HFFc6 (cell line): ENCODE measurements around the gene YPEL4. TPM values are rescaled to one million over a fixed set of nuclear protein-coding genes. Genes with fewer than 3 reads are reported as not detected.

ENCODE experiments used
- DNase-seq: peaks from one replicate; pipeline ENCODE4 v3.0.0-alpha.2; 2018
- H3K27ac Mint-ChIP-seq: 2 replicates; pipeline ENCODE4 v1.8.0; 2020; ENCODE audit warnings: mild to moderate bottlenecking, mixed read lengths
- H3K27me3 Mint-ChIP-seq: 2 replicates; pipeline ENCODE4 v1.8.0; 2021; ENCODE audit warnings: mild to moderate bottlenecking, moderate library complexity, mixed read lengths; ENCODE audit not compliant: insufficient read depth
- H3K36me3 Mint-ChIP-seq: 2 replicates; pipeline ENCODE4 v1.8.0; 2021; ENCODE audit warnings: low read depth, mixed read lengths
- H3K4me1 Mint-ChIP-seq: 2 replicates; pipeline ENCODE4 v1.8.0; 2020; ENCODE audit warnings: low read depth, mixed read lengths
- H3K4me3 Mint-ChIP-seq: 2 replicates; pipeline ENCODE4 v1.8.0; 2020; ENCODE audit warnings: mild to moderate bottlenecking, moderate library complexity, mixed read lengths
- H3K9me3 Mint-ChIP-seq: 2 replicates; pipeline ENCODE4 v1.8.0; 2020; ENCODE audit warnings: mild to moderate bottlenecking, mixed read lengths
- CTCF ChIP-seq: fragments of 200-600 bp; sonication (generic); IDR thresholded peaks from 2 replicates; pipeline ENCODE4 v1.5.0; 2021; ENCODE audit warnings: antibody characterized with exemption, mild to moderate bottlenecking
- total RNA-seq, 6 experiments: library from RNA; stranded (reverse); fragmentation: NEBNext Ultra II Directional; extraction: Animal tissue kit (Norgen Biotek cat#: 25700); gene quantifications; 2 replicates in 1 of 6; 3 replicates in 5 of 6; pipeline ENCODE4 v1.2.3, GENCODE V29; 2021

The YPEL4 gene
- total RNA-seq, 6 experiments from 2014 or later = 0.14 to 0.48 (median 0.28) TPM; not detected in 1

- H3K9me3 Mint-ChIP-seq = no peaks in the 10 kb centered on the region
- no peak for TF ChIP-seq CTCF
- H3K27me3 Mint-ChIP-seq = peaks cover 3% of the 10 kb centered on the region
- peaks cover 8% of the 10 kb centered on the region for H3K4me1 Mint-ChIP-seq
- peaks cover 9% of the 10 kb centered on the region for H3K36me3 Mint-ChIP-seq
- H3K27ac Mint-ChIP-seq = no peak overlapping the region
- DNase-seq = no peak
- H3K4me3 Mint-ChIP-seq = no peak overlapping the region
Measured at GRCh38 chr11:57663975-57664374, 14.3 kb upstream of the YPEL4 start.

GRCh38 chr11:57662893-57663292 lies 13.2 kb upstream of the YPEL4 start:
- no peak overlapping the region for H3K27ac Mint-ChIP-seq
- H3K4me3 Mint-ChIP-seq = no peak overlapping the region
- TF ChIP-seq CTCF = peak; percentile 36; the same call in 1 of the 2 replicates

GRCh38 chr11:57659669-57660068 lies 10.0 kb upstream of the YPEL4 start:
- DNase-seq = no peak
- H3K36me3 Mint-ChIP-seq = peaks cover 4% of the 10 kb centered on the region; the same call in 1 of the 2 replicates
- TF ChIP-seq CTCF = no peak
- peaks cover 16% of the 10 kb centered on the region for H3K4me1 Mint-ChIP-seq
- H3K9me3 Mint-ChIP-seq = no peaks in the 10 kb centered on the region
- H3K27me3 Mint-ChIP-seq = no peaks in the 10 kb centered on the region
- H3K27ac Mint-ChIP-seq = no peak overlapping the region
- no peak overlapping the region for H3K4me3 Mint-ChIP-seq

More at GRCh38 chr11:57662893-57663292, 13.2 kb upstream of the YPEL4 start:
- Mint-ChIP-seq H3K4me1 (peaks cover 14% of the 10 kb centered on the region), H3K9me3 (no peaks in the 10 kb centered on the region), H3K27me3 (no peaks in the 10 kb centered on the region; the same call in 1 of the 2 replicates), H3K36me3 (peaks cover 4% of the 10 kb centered on the region; the same call in 1 of the 2 replicates)
- no peak for DNase-seq

- Mint-ChIP-seq H3K27ac (peak overlapping the region; percentile 74), H3K36me3 (peaks cover 4% of the 10 kb centered on the region; the same call in 1 of the 2 replicates)
- no peak for DNase-seq
Measured at GRCh38 chr11:57658023-57658361, 8.3 kb upstream of the YPEL4 start.

GRCh38 chr11:57657194-57658022 lies 7.7 kb upstream of the YPEL4 start, which contains the start of gene CLP1:
CLP1 (plus strand) TSS chr11:57657762; CDS start chr11:57659477, 1,715 bp downstream.
- H3K9me3 Mint-ChIP-seq = no peaks in the 10 kb centered on the region
- peaks cover 4% of the 10 kb centered on the region; the same call in 1 of the 2 replicates for H3K36me3 Mint-ChIP-seq
- no peaks in the 10 kb centered on the region; the same call in 1 of the 2 replicates for H3K27me3 Mint-ChIP-seq
- H3K4me3 Mint-ChIP-seq = peak within 1 kb of the TSS; percentile 95
- peak; percentile 99 for DNase-seq
- TF ChIP-seq CTCF = no peak
- H3K4me1 Mint-ChIP-seq = peaks cover 16% of the 10 kb centered on the region
- peak within 1 kb of the TSS; percentile 74 for H3K27ac Mint-ChIP-seq

More at GRCh38 chr11:57658023-57658361, 8.3 kb upstream of the YPEL4 start:
- peaks cover 16% of the 10 kb centered on the region for H3K4me1 Mint-ChIP-seq
- no peaks in the 10 kb centered on the region for H3K9me3 Mint-ChIP-seq
- peak overlapping the region; percentile 95 for H3K4me3 Mint-ChIP-seq
- no peaks in the 10 kb centered on the region; the same call in 1 of the 2 replicates for H3K27me3 Mint-ChIP-seq
- TF ChIP-seq CTCF = no peak
